GM21526 (cell line): Measurements from ENCODE around the gene ZFYVE28.

Source experiments
- ATAC-seq: cut with Tn5 transposase; IDR thresholded peaks from one replicate; pipeline ENCODE4 v1.9.1; 2021; ENCODE audit warnings: moderate library complexity; ENCODE audit not compliant: unreplicated experiment, low FRiP score

Gene ZFYVE28

DNA sequence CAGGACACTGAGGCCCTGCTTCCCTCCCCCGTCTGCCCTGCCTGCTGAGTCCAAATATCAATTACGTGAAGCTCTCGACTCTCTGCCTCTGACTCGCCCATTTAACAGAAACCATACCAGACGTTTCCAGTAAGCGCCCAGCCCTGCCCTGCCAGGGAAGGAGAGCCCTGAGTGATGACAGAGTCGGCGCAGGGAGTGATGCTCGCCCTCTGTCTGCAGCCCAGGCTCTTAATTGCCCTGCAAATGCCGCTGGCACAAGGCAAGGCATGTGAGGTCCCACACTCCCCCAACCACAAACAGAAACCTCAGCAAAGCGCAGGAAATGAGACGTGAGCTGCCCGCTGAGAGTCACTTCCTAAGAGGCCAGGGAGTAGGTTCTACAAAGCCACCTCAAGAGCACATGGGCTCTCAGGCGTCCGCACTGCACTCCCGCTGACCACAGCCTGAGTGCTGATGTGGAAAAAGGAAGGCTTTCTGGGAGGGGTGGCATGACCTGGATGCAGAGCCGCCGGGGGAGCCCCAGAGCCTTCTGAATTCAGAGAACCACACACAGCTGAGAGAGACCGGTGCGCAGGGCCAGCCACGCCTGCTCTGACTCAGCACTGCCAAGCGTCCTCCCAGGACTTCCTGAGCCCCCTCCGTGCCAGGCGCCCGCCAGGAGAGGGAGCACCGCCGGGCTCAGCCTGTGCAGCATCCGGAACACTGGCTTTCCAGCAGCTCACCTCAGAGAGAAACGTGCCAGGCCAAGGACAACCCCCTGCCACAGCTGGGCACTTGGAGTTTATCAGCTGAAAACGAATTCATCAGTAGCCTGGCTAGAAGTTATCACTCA, 5.3 kb downstream of the ZFYVE28 start:
- peak; percentile 40 for ATAC-seq

DNA sequence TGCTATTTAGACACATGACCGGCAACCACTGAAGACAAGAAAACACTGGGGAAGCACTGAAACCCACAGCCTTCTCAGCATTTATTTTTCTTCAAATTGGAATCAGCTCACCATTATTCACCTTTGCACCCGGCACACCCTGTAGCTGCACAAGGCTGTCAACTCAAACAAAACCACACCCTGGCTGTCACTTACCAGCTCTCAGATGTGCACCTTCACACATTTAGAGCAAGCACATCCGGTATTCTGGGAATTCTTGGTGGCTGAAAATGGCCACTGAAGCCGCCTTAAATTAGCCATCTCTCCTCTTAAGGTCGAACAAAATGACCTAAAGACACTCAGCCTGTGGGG, 5.9 kb downstream of the ZFYVE28 start:
- ATAC-seq = peak; percentile 29

DNA sequence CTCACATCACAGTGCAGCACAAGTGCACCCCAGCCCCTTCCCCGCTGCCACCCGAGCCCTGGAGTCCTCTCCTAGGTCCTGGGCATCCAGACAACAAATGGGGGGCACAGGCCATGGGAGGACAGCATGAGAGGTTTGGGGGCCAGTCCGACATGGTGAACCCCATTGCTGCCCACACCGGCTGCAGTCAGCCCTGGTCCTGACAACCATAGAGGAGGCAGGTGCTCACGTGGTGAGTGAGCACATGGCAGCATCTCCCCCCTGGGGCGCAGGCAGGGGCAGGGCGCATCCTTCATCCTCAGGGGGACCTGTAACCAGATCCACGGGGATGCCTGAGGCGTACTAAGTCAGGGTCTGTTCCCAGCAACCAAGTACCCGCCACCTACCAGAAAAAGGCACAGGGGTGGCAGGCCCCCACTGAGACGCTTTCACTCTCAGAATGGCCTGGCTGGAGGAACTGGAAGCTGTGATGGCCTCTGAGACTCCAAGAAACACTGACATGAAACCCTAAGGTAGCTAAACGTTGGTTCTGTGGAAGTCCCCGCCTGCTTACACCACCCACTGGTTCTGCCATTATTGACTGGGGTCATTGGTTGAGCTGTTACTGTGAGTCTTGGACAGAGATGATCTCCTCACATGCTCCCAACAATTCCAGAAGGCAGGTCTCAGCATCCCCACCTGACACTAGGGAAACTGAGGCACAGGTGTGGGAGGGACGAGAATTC, 6.5 kb downstream of the ZFYVE28 start:
- no peak for ATAC-seq

- ATAC-seq = no peak
Measured at GRCh38 chr4:2409381-2409783, 9.1 kb downstream of the ZFYVE28 start.

DNA sequence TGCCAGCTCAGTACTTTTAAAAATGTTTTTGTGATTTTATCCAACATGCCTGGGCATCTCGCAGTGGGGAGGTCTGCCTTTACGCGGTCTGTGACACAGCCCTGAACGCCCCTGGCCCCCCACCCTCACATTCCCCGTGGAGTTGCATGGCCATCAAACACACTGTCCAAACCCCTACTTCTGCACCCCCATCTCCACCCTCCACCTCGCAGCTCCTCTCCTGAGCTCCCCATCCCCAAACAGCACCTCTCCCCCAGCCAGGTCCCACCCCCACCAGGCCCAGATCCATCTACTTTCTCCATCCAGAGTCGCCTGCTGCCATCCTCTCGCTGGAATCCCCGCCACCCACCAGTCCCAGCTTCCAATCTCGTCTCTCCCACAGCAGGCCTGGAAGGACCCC, 9.5 kb downstream of the ZFYVE28 start:
- ATAC-seq = no peak

GRCh38 chr4:2408401-2408958, 10.0 kb downstream of the ZFYVE28 start:
- no peak for ATAC-seq

DNA sequence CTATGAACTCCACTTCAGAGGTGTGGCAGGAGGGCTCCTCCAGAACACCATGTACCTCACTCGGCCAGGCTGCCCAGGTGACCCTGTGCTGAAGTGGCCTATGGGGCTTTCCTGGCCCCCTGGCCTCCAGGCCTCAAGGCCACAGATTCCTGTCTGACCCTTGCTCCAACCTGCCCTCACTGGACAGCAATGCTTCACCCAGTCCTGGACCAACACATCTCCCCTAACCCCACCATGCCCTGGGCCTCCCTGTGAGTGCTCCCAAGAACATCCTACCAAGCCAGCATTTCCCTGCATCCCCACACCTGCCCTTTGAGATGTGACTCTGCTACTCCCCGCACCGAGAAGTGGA, 10.5 kb downstream of the ZFYVE28 start:
- ATAC-seq = no peak

DNA sequence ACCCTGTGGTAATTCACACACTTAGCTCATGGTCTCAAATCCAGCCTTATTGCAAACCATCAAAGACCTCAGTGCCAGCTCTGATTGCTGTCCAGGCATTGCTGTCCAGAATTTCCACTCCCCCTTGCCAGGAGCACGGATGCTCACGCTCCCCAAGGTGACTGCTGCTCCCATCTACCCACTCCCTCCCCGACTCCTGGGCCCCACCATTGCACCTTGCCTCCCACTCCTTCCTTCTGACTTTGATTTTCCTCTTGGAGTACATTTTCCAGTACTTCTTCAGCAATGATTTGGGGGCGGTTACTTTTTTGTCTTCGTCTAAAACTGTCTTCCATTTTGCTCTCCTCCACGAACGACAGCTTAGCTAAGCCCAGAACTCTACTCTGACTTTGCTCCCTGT, 11.5 kb downstream of the ZFYVE28 start:
- ATAC-seq = no peak

GRCh38 chr4:2406406-2406805, 12.0 kb downstream of the ZFYVE28 start:
- no peak for ATAC-seq

DNA sequence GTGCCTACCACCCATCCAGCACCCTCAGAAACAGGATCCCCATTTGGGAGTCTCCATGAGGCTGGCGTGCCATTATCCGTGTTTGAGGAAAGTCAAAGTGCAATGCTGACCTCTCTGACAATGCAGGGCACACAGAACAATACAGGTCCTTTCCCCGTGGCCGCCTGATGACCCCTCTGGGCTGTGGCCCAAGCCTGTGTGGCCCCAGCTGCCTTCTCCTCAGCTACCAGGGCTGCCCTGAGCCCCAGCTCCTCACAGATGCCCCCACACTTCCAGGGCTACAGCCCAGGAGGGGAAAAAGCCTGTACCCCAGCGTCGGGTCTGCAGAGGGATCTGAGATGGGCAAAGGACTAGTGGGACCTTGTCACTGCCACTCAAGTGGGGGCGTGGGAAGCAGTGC, 15.5 kb downstream of the ZFYVE28 start:
- ATAC-seq = no peak

GRCh38 chr4:2402048-2402842, 16.2 kb downstream of the ZFYVE28 start:
- ATAC-seq = no peak

DNA sequence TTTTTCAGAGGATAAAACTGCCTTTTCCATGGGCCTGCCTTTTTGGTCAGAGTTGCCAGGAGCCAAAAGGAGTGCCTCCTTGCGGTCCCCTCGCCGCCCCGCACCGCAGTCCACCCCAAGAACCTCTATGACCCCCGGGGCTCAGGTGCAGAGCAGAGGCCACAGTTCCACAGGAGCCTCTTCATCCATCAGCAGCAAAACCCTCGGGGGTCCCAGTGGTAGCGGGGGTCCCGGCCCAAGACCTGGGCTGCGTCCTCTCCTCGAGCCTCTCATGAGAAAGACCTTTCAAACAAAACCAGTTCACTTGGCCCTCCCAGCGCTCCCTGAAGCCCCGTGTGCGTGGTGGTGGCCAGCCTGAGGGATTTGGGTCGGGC, 16.8 kb downstream of the ZFYVE28 start:
- ATAC-seq = no peak

- no peak for ATAC-seq
Measured at GRCh38 chr4:2400841-2401609, 17.4 kb downstream of the ZFYVE28 start.

- ATAC-seq = no peak
Measured at GRCh38 chr4:2399631-2400190, 18.7 kb downstream of the ZFYVE28 start.

GRCh38 chr4:2399216-2399615, 19.2 kb downstream of the ZFYVE28 start:
- ATAC-seq = no peak

GRCh38 chr4:2397596-2398379, 20.7 kb downstream of the ZFYVE28 start:
- ATAC-seq = no peak

GRCh38 chr4:2396781-2397368, 21.6 kb downstream of the ZFYVE28 start:
- no peak for ATAC-seq

GRCh38 chr4:2395584-2395983, 22.9 kb downstream of the ZFYVE28 start:
- no peak for ATAC-seq

DNA sequence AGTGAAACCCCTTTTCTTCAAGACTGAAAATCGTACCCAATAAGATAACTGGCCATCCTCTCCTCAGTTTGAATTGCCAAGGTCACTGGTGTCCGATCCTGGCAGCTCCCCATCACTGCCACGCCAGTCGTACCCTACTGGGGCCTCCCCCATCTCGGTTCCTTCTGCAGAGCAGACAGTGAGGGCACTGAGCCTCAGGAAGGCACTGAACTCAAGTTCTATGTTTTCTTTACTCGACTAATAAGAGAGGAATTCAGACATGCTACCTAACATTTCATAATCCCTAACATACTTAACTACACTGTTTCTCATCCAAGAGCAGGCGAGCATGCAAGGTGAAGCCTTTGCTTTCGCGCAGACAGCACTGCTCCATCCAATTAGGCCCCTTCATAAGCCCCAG, 23.4 kb downstream of the ZFYVE28 start:
- ATAC-seq = no peak
